OCI-LY7 (cell line): ENCODE results near the gene GLYR1. TPM values are rescaled to one million over a fixed set of nuclear protein-coding genes. Genes with fewer than 3 reads are reported as not detected.

Experiments
- BruUV-seq: library from RNA; stranded (reverse); fragments of 400-500 nt; replicated peaks from 2 replicates; lab custom pipeline; 2021; lab: Mats Ljungman, UMichigan
- CTCF ChIA-PET: fragments of 300-600 bp; sonication (Branson Sonifier 250); formaldehyde crosslinking; loops from one replicate; lab custom pipeline; 2022; ENCODE audit warnings: antibody characterized with exemption; ENCODE audit not compliant: unreplicated experiment; lab: Charles Lee
- POLR2A ChIA-PET: fragments of 300-600 bp; sonication (Branson Sonifier 250); formaldehyde crosslinking; loops from one replicate; lab custom pipeline; 2022; ENCODE audit warnings: antibody characterized with exemption; lab: Charles Lee
- DNase-seq: peaks from one replicate; pipeline ENCODE4 v3.0.0-alpha.2; 2015; ENCODE audit warnings: low spot score
- H2AFZ ChIP-seq: fragments of 200-600 bp; sonication (generic), shearing (Covaris generic); 2 replicates; pipeline ENCODE4 v1.6.1; 2014; ENCODE audit warnings: mild to moderate bottlenecking, antibody characterized with exemption, low read length, moderate library complexity
- H3K27ac ChIP-seq: fragments of 200-600 bp; sonication (generic); 2 replicates; pipeline ENCODE4 v1.5.1; 2014; ENCODE audit warnings: mixed run types, low read depth, mild to moderate bottlenecking, moderate library complexity, low read length, inconsistent platforms; ENCODE audit not compliant: poor library complexity, severe bottlenecking
- H3K36me3 ChIP-seq: fragments of 200-600 bp; sonication (generic); 2 replicates; pipeline ENCODE4 v1.6.1; 2014; ENCODE audit warnings: mild to moderate bottlenecking, antibody characterized with exemption, low read length, moderate library complexity, mixed read lengths; ENCODE audit not compliant: insufficient read depth
- H3K4me1 ChIP-seq: fragments of 200-600 bp; sonication (generic); 2 replicates; pipeline ENCODE4 v1.5.1; 2014; ENCODE audit warnings: mild to moderate bottlenecking, low read length; ENCODE audit not compliant: insufficient read depth, poor library complexity, severe bottlenecking
- H3K4me2 ChIP-seq: fragments of 200-600 bp; sonication (generic); 2 replicates; pipeline ENCODE4 v1.6.1; 2014; ENCODE audit warnings: mild to moderate bottlenecking, low read length
- H3K4me3 ChIP-seq: fragments of 200-600 bp; sonication (generic); 2 replicates; pipeline ENCODE4 v1.5.1; 2014; ENCODE audit warnings: mild to moderate bottlenecking, low read depth, low read length; ENCODE audit not compliant: poor library complexity, severe bottlenecking
- H3K79me2 ChIP-seq: fragments of 200-600 bp; sonication (generic); 2 replicates; pipeline ENCODE4 v1.6.1; 2016; ENCODE audit warnings: low read depth, mild to moderate bottlenecking, low read length, moderate library complexity, mixed read lengths; ENCODE audit not compliant: insufficient read depth
- H3K9me2 ChIP-seq: fragments of 200-600 bp; sonication (generic); 2 replicates; pipeline ENCODE4 v1.6.1; 2016; ENCODE audit warnings: mild to moderate bottlenecking, low read length, mixed read lengths; ENCODE audit not compliant: insufficient read depth
- H3K9me3 ChIP-seq: fragments of 200-600 bp; sonication (generic); 2 replicates; pipeline ENCODE4 v1.6.1; 2014; ENCODE audit warnings: mild to moderate bottlenecking, mixed run types, low read length, mixed read lengths
- H4K20me1 ChIP-seq: fragments of 200-600 bp; sonication (generic); 2 replicates; pipeline ENCODE4 v1.6.1; 2014; ENCODE audit warnings: mild to moderate bottlenecking, antibody characterized with exemption, low read length, moderate library complexity, mixed read lengths; ENCODE audit not compliant: insufficient read depth
- CTCF ChIP-seq: fragments of 200-600 bp; sonication (generic); conservative IDR thresholded peaks from 2 replicates; pipeline ENCODE4 v1.5.1; 2014; ENCODE audit warnings: mild to moderate bottlenecking, antibody characterized with exemption, low read length, moderate library complexity, mixed read lengths
- EZH2phosphoT487 ChIP-seq: fragments of 200-600 bp; sonication (generic); IDR thresholded peaks from 2 replicates; pipeline ENCODE4 v1.6.1; 2018; ENCODE audit warnings: low read depth, borderline replicate concordance, mild to moderate bottlenecking, mixed run types, antibody characterized with exemption, low read length, moderate library complexity, mixed read lengths
- intact Hi-C: fragments of 100-400 bp; cut with micrococcal nuclease; formaldehyde crosslinking; loops from one replicate; pipeline ENCODE4 v1.10.0; 2022; ENCODE audit not compliant: unreplicated experiment
- total RNA-seq, 2 experiments: library from RNA; depleted of rRNA in 1 of 2; stranded (reverse); fragments of >200 nt in 1 of 2; shearing (Covaris generic) in 1 of 2; gene quantifications; 2 replicates each; pipeline ENCODE4 v1.2.3, GENCODE V29; 2014 to 2022

Gene GLYR1
- total RNA-seq, 2 experiments from 2014 or later, result 48.4 to 113 TPM

GRCh38 chr16:4892361-4893102, 45.4 kb upstream of the GLYR1 start:
- intact Hi-C loops, result no loop called here
- CTCF ChIA-PET, result no interaction called here
- POLR2A ChIA-PET, result no interaction called here

GRCh38 chr16:4891886-4892216, 44.8 kb upstream of the GLYR1 start:
- Histone ChIP-seq H3K79me2 (no peaks in the 10 kb centered on the region), H3K9me2 (no peaks in the 10 kb centered on the region), H4K20me1 (no peaks in the 10 kb centered on the region), H3K36me3 (no peaks in the 10 kb centered on the region), H3K4me2 (no peak overlapping the region), H2AFZ (no peak overlapping the region), H3K9me3 (no peaks in the 10 kb centered on the region), H3K4me1 (no peaks in the 10 kb centered on the region), H3K27ac (no peak overlapping the region), H3K4me3 (no peak overlapping the region)
- ChIA-PET POLR2A (no interaction called here), CTCF (no interaction called here)
- intact Hi-C loops, result no loop called here
- no peak for DNase-seq
- no peak for TF ChIP-seq CTCF
- no peak for TF ChIP-seq EZH2phosphoT487
- no TSS peak for BruUV-seq

More at GRCh38 chr16:4892361-4893102, 45.4 kb upstream of the GLYR1 start:
- H3K4me1 ChIP-seq, result no peaks in the 10 kb centered on the region
- H3K4me2 ChIP-seq, result no peak overlapping the region
- no peaks in the 10 kb centered on the region for H4K20me1 ChIP-seq
- DNase-seq, result no peak
- H3K27ac ChIP-seq, result no peak overlapping the region
- H3K9me3 ChIP-seq, result no peaks in the 10 kb centered on the region
- H3K4me3 ChIP-seq, result no peak overlapping the region
- no peak overlapping the region for H2AFZ ChIP-seq
- TF ChIP-seq CTCF (no peak), EZH2phosphoT487 (no peak)
- no peaks in the 10 kb centered on the region for H3K36me3 ChIP-seq
- H3K9me2 ChIP-seq, result no peaks in the 10 kb centered on the region
- no peaks in the 10 kb centered on the region for H3K79me2 ChIP-seq
- BruUV-seq, result no TSS peak

GRCh38 chr16:4891097-4891885, 44.2 kb upstream of the GLYR1 start:
- no peak overlapping the region for H3K27ac ChIP-seq
- no peaks in the 10 kb centered on the region for H4K20me1 ChIP-seq
- no peaks in the 10 kb centered on the region; the same call in 1 of the 2 replicates for H3K36me3 ChIP-seq
- no peak for TF ChIP-seq EZH2phosphoT487
- no peak for TF ChIP-seq CTCF
- CTCF ChIA-PET, result no interaction called here
- no peaks in the 10 kb centered on the region for H3K79me2 ChIP-seq
- no peak overlapping the region for H2AFZ ChIP-seq
- H3K9me3 ChIP-seq, result no peaks in the 10 kb centered on the region
- POLR2A ChIA-PET, result no interaction called here
- no TSS peak for BruUV-seq
- intact Hi-C loops, result no loop called here
- no peak overlapping the region for H3K4me2 ChIP-seq
- H3K9me2 ChIP-seq, result no peaks in the 10 kb centered on the region
- H3K4me1 ChIP-seq, result no peaks in the 10 kb centered on the region
- no peak for DNase-seq
- H3K4me3 ChIP-seq, result no peak overlapping the region
